Activated CD4-positive, alpha-beta memory T cell treated with anti-CD3 and anti-CD28 coated beads, Interleukin-2, amount 10 ng/mL, durations not matched to agents 7 days and 5 days (primary cell): ENCODE measurements around the gene VHLL. TPM values are rescaled to one million over a fixed set of nuclear protein-coding genes. Genes with fewer than 3 reads are reported as not detected.
A peak's percentile ranks its signal among the peaks of the same experiment; 100 is the strongest.

ENCODE experiments used
- CTCF ChIA-PET: fragments of 350-600 bp; sonication (Branson Sonifier 250); formaldehyde crosslinking; loops from one replicate; lab custom pipeline; 2021; ENCODE audit warnings: antibody characterized with exemption, inconsistent platforms; lab: Charles Lee
- POLR2A ChIA-PET: fragments of 350-600 bp; sonication (Branson Sonifier 250); formaldehyde crosslinking; loops from one replicate; lab custom pipeline; 2021; ENCODE audit warnings: antibody characterized with exemption; lab: Charles Lee
- DNase-seq: peaks from one replicate; pipeline ENCODE4 v3.0.0-alpha.2; 2020
- H3K27ac Mint-ChIP-seq: one replicate; pipeline ENCODE4 v1.8.0; 2021; ENCODE audit warnings: mild to moderate bottlenecking, mixed read lengths
- H3K27me3 Mint-ChIP-seq: one replicate; pipeline ENCODE4 v1.8.0; 2021; ENCODE audit warnings: mixed read lengths
- H3K36me3 Mint-ChIP-seq: one replicate; pipeline ENCODE4 v1.8.0; 2021; ENCODE audit warnings: low read depth, mixed read lengths
- H3K4me1 Mint-ChIP-seq: one replicate; pipeline ENCODE4 v1.8.0; 2021; ENCODE audit warnings: mixed read lengths
- H3K4me3 Mint-ChIP-seq: one replicate; pipeline ENCODE4 v1.8.0; 2021; ENCODE audit warnings: mild to moderate bottlenecking, mixed read lengths
- H3K9me3 Mint-ChIP-seq: one replicate; pipeline ENCODE4 v1.8.0; 2021; ENCODE audit warnings: mixed read lengths
- total RNA-seq, 2 experiments: library from RNA; stranded (reverse); gene quantifications; one replicate each; pipeline ENCODE4 v1.2.3, GENCODE V29; 2021

The VHLL gene
- total RNA-seq, 2 experiments from 2014 or later, result not detected

GRCh38 chr1:156320560-156320959, 21.5 kb upstream of the VHLL start:
- no peak for DNase-seq
- Mint-ChIP-seq H3K36me3 (peaks cover 65% of the 10 kb centered on the region), H3K27ac (no peak overlapping the region), H3K4me1 (no peaks in the 10 kb centered on the region), H3K4me3 (no peak overlapping the region), H3K27me3 (no peaks in the 10 kb centered on the region), H3K9me3 (no peaks in the 10 kb centered on the region)
- CTCF ChIA-PET, result interaction anchor here (0.6 to 1.2 kb wide), 2 partner anchors 44 to 86 kb away, joined by 3 read pairs; no protein-coding TSS in a partner anchor
- POLR2A ChIA-PET, result interaction anchor here (1.5 kb wide), 1 partner anchor 15 kb away, joined by 3 read pairs; no protein-coding TSS in a partner anchor

- peak; percentile 27 for DNase-seq
- Mint-ChIP-seq H3K4me3 (no peak overlapping the region), H3K9me3 (no peaks in the 10 kb centered on the region), H3K27ac (no peak overlapping the region), H3K36me3 (peaks cover 66% of the 10 kb centered on the region), H3K4me1 (no peaks in the 10 kb centered on the region), H3K27me3 (no peaks in the 10 kb centered on the region)
- ChIA-PET POLR2A (interaction anchor here (0.7 to 1.5 kb wide), 6 partner anchors 14 to 174 kb away, joined by 3 to 5 read pairs (median 3); partner anchors contain the start of gene SMG5), CTCF (interaction anchor here (0.6 to 2.6 kb wide), 32 partner anchors 8 to 506 kb away, joined by 3 to 26 read pairs (median 4); partner anchors contain the start of genes CCT3, PMF1, SMG5 and TSACC)
These were observed 20.6 kb upstream of the VHLL start for GRCh38 chr1:156319664-156320063.

DNA sequence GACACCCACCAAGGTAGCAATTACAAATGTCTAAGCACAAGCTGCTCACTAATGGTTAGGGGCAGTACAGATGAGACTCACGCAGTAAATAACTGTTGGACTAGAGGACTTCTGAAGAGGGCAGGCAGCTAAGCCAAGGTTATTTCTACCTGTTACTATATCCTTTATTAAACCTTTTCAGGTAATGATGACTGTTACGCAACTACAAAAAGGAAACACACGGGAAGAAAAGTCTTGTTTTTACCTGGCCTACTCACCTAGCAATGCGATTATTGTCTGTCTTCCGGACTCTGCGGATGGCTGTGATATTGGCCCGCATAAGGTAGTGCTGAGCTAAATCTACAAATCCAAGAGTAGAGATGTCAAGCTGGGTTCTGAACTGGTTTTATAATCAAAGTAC, 17.8 kb upstream of the VHLL start:
- ChIA-PET POLR2A (interaction anchor here (0.9 kb wide), 1 partner anchor 34 kb away, joined by 3 read pairs; the partner anchor contains the start of gene SMG5), CTCF (interaction anchor here (0.6 to 1.8 kb wide), 4 partner anchors 27 to 443 kb away, joined by 3 to 8 read pairs (median 4); partner anchors contain the start of genes SMG5 and TMEM79)
- no peak for DNase-seq
- Mint-ChIP-seq H3K4me1 (no peaks in the 10 kb centered on the region), H3K36me3 (peaks cover 74% of the 10 kb centered on the region), H3K9me3 (no peaks in the 10 kb centered on the region), H3K27me3 (no peaks in the 10 kb centered on the region), H3K27ac (no peak overlapping the region), H3K4me3 (no peak overlapping the region)

GRCh38 chr1:156310962-156311361, 11.9 kb upstream of the VHLL start:
- Mint-ChIP-seq H3K27ac (no peak overlapping the region), H3K4me3 (no peak overlapping the region), H3K4me1 (no peaks in the 10 kb centered on the region), H3K36me3 (peaks cover 66% of the 10 kb centered on the region), H3K27me3 (no peaks in the 10 kb centered on the region), H3K9me3 (no peaks in the 10 kb centered on the region)
- ChIA-PET CTCF (interaction anchor here (1.3 kb wide), 1 partner anchor 8 kb away, joined by 5 read pairs; no protein-coding TSS in a partner anchor), POLR2A (interaction anchor here (1.0 to 1.5 kb wide), 2 partner anchors 29 to 146 kb away, joined by 3 to 8 read pairs; partner anchors contain the start of gene SMG5)
- DNase-seq, result no peak

DNA sequence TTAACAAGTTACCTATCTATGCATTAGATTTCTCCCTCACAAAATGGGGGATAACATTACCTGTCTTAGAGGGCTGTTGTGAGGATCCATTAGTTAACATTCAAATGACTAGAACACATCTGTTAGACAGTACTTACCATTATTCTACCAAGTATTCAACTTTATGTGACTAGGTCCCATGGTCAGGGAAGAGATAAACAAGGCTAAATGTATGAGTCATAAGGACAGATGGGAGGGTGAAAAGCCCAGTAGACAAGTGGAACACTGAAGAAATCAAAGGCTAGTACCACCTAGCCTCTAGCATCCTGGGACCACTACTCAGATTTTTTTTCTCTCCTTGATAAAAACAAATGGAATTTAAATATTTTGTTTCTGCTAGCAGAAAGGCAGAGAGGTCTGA, 9.0 kb upstream of the VHLL start:
- H3K27me3 Mint-ChIP-seq, result no peaks in the 10 kb centered on the region
- ChIA-PET CTCF (no interaction called here), POLR2A (interaction anchor here (1.9 to 2.4 kb wide), 2 partner anchors 9 to 25 kb away, joined by 7 to 14 read pairs; partner anchors contain the start of genes SMG5, TMEM79 and VHLL)
- H3K4me3 Mint-ChIP-seq, result no peak overlapping the region
- no peaks in the 10 kb centered on the region for H3K4me1 Mint-ChIP-seq
- no peak overlapping the region for H3K27ac Mint-ChIP-seq
- H3K36me3 Mint-ChIP-seq, result peaks cover 52% of the 10 kb centered on the region
- DNase-seq, result no peak
- no peaks in the 10 kb centered on the region for H3K9me3 Mint-ChIP-seq

GRCh38 chr1:156305215-156305614, 6.1 kb upstream of the VHLL start:
- Mint-ChIP-seq H3K27me3 (no peaks in the 10 kb centered on the region), H3K27ac (no peak overlapping the region), H3K36me3 (peaks cover 29% of the 10 kb centered on the region), H3K4me3 (no peak overlapping the region), H3K9me3 (no peaks in the 10 kb centered on the region), H3K4me1 (no peaks in the 10 kb centered on the region)
- no peak for DNase-seq
- ChIA-PET POLR2A (no interaction called here), CTCF (interaction anchor here (1.2 to 2.8 kb wide), 2 partner anchors 14 to 26 kb away, joined by 3 to 10 read pairs; no protein-coding TSS in a partner anchor)

GRCh38 chr1:156303241-156303640, 4.1 kb upstream of the VHLL start:
- DNase-seq, result no peak
- no peaks in the 10 kb centered on the region for H3K27me3 Mint-ChIP-seq
- no peak overlapping the region for H3K27ac Mint-ChIP-seq
- CTCF ChIA-PET, result interaction anchor here (0.7 to 2.8 kb wide), 4 partner anchors 16 to 239 kb away, joined by 3 to 10 read pairs (median 4); no protein-coding TSS in a partner anchor
- no peaks in the 10 kb centered on the region for H3K4me1 Mint-ChIP-seq
- H3K36me3 Mint-ChIP-seq, result peaks cover 16% of the 10 kb centered on the region
- no peak overlapping the region for H3K4me3 Mint-ChIP-seq
- H3K9me3 Mint-ChIP-seq, result no peaks in the 10 kb centered on the region
- POLR2A ChIA-PET, result interaction anchor here (0.7 kb wide), 1 partner anchor 21 kb away, joined by 3 read pairs; the partner anchor contains the start of gene SMG5

DNA sequence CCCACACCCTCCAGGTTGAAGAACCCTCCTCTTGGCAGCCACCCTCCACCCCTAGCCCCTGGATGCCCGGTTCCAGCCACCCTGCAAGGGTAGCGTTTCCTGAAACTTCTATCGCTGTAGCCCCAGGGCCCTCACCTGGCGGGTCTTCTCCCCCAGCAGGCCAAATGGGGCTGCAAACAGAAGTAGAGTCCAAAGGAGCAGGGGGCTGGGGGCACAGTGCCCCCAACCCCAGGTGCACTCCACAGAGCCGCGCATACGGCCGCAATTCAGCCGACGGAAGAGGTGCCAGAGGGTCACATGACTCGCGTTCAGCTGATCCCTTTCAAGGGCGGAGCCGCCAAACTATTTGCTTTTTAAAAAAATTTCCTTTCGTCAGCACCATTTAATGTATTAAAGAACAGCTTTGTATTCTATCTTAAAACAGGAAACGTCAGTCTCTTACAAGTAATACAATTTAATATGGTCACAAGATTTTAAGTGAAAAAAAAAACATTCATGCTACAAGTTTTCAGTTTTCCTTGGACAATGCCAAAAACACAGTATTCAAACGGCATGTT, 3.6 kb downstream of the VHLL start, which contains the start of gene GLMP:
Gene GLMP, minus strand, starts transcription at position 289 of the 557 bp plus-strand sequence. Its CDS starts 34 bp downstream, at position 255.
- CTCF ChIA-PET, result interaction anchor here (0.6 to 1.1 kb wide), 2 partner anchors 13 to 22 kb away, joined by 6 to 10 read pairs; partner anchors contain the start of gene SMG5
- Mint-ChIP-seq H3K27me3 (no peaks in the 10 kb centered on the region), H3K9me3 (no peaks in the 10 kb centered on the region), H3K4me1 (peaks cover 19% of the 10 kb centered on the region), H3K36me3 (peaks cover 7% of the 10 kb centered on the region), H3K4me3 (peak within 1 kb of the TSS; percentile 88), H3K27ac (peak within 1 kb of the TSS; percentile 77)
- POLR2A ChIA-PET, result interaction anchor here (1.0 to 3.5 kb wide), 4 partner anchors 9 to 16 kb away, joined by 3 to 67 read pairs (median 4); partner anchors contain the start of genes SMG5 and TMEM79
- peak; percentile 74 for DNase-seq

DNA sequence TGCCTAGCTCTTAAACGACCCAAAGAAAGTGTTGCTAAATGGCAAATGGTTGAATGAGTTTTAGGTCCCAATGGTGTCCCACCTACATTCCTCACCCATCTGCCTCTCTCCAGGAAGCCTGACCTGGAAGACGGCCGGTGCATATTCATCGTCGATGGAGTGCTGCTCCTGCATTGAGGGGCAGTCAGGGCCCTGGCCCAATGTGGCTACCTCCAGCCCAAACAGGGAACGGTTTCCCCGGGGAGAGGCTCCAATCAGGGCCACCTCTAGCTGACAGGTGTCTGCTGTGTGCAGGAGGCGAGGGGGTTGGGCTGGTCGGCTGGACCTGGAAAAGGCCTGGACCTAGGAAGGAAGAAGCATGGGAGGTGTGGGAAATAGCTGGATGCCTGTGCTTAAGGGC, 5.2 kb downstream of the VHLL start:
- Mint-ChIP-seq H3K4me1 (peaks cover 19% of the 10 kb centered on the region), H3K36me3 (peaks cover 16% of the 10 kb centered on the region), H3K27ac (no peak overlapping the region), H3K9me3 (no peaks in the 10 kb centered on the region), H3K4me3 (no peak overlapping the region), H3K27me3 (no peaks in the 10 kb centered on the region)
- no peak for DNase-seq
- ChIA-PET POLR2A (interaction anchor here (0.8 to 3.5 kb wide), 2 partner anchors 11 to 457 kb away, joined by 3 to 67 read pairs; partner anchors contain the start of genes HDGF, SMG5 and TMEM79), CTCF (no interaction called here)

DNA sequence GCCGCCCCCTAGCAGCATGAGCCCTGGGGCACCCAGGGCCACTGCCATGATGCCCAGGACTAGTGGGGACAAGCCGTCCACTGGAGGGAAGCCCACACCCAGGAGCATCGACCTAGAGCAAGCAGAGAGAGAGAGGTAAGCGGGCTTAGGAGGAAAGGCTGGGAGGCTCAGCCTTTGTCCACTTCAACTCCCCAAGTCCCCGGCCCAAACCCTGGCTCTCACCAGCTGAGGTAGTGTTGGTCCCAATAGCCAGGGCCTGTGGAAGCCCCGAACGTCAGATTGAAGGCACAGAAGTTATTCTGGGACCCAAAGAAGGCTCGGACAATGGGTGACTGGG, 6.0 kb downstream of the VHLL start:
- no peak for DNase-seq
- H3K36me3 Mint-ChIP-seq, result peaks cover 20% of the 10 kb centered on the region
- H3K27ac Mint-ChIP-seq, result no peak overlapping the region
- no peaks in the 10 kb centered on the region for H3K27me3 Mint-ChIP-seq
- ChIA-PET POLR2A (interaction anchor here (3.5 kb wide), 1 partner anchor 10 kb away, joined by 67 read pairs; the partner anchor contains the start of genes SMG5 and TMEM79), CTCF (no interaction called here)
- H3K4me1 Mint-ChIP-seq, result peaks cover 19% of the 10 kb centered on the region
- no peak overlapping the region for H3K4me3 Mint-ChIP-seq
- no peaks in the 10 kb centered on the region for H3K9me3 Mint-ChIP-seq

- peaks cover 20% of the 10 kb centered on the region for H3K36me3 Mint-ChIP-seq
- POLR2A ChIA-PET, result interaction anchor here (0.6 to 1.4 kb wide), 2 partner anchors 8 to 9 kb away, joined by 3 to 5 read pairs; partner anchors contain the start of genes SMG5 and TMEM79
These were observed 7.7 kb downstream of the VHLL start for GRCh38 chr1:156291226-156292061.

GRCh38 chr1:156289857-156290256, 9.2 kb downstream of the VHLL start:
- DNase-seq, result no peak
- POLR2A ChIA-PET, result no interaction called here
- no peak overlapping the region for H3K4me3 Mint-ChIP-seq
- H3K4me1 Mint-ChIP-seq, result peaks cover 8% of the 10 kb centered on the region
- peaks cover 23% of the 10 kb centered on the region for H3K36me3 Mint-ChIP-seq
- no peaks in the 10 kb centered on the region for H3K9me3 Mint-ChIP-seq
- H3K27me3 Mint-ChIP-seq, result no peaks in the 10 kb centered on the region
- no peak overlapping the region for H3K27ac Mint-ChIP-seq
- CTCF ChIA-PET, result no interaction called here

More at GRCh38 chr1:156291226-156292061, 7.7 kb downstream of the VHLL start:
- no peaks in the 10 kb centered on the region for H3K27me3 Mint-ChIP-seq
- DNase-seq, result no peak
- no peaks in the 10 kb centered on the region for H3K9me3 Mint-ChIP-seq
- no peak overlapping the region for H3K4me3 Mint-ChIP-seq
- CTCF ChIA-PET, result no interaction called here
- no peak overlapping the region for H3K27ac Mint-ChIP-seq
- H3K4me1 Mint-ChIP-seq, result peaks cover 19% of the 10 kb centered on the region
